HG03469 (cell line): ENCODE data around the gene ARVCF.

Source experiments
- ATAC-seq: cut with Tn5 transposase; IDR thresholded peaks from one replicate; pipeline ENCODE4 v1.9.1; 2021; ENCODE audit warnings: mild to moderate bottlenecking, moderate library complexity, moderate number of reproducible peaks; ENCODE audit not compliant: unreplicated experiment

ARVCF gene

DNA sequence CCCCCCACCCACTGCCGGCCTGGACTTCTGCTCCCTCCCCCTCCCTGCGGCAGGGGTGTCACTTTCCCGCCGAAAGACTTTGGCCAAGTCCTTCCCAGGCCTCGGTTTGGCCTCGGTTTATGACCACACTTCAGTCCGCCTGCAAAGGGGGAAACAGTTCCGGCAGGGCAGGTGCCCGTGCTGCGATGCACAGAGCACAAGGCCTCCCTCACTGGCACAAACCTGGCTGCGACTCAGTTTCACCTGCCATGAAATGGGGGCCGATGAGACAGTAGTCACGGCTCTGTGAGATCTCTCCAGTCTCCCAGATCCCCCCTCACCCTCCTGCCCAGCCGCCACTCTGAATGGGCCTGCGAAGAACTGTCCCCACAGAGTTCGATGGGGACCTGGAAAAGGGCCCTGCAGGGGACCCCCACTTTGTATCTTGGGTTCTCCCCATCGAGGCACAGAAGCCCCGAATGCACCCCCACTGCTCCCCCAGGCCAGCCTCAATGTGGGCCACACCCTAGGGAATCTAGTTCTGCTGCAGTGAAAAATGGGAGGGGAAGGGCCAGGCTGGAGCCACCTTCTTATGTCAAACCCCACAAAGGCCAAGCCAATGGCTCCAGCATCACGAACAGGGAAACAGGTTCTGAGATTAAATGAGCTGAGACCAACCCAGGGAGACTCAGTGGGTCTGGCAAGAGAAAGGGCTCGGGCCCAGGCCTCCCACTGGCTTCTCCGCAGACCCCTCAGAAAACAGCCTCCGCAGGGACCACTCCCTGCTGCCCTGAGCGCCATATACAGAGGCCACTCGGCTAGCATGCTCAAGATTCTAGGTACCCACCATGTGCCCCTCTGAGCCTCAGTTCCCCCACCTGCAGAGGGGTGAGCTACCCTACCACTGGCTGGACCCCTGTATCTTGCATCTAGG, 29.0 kb downstream of the ARVCF start:
- no peak for ATAC-seq

DNA sequence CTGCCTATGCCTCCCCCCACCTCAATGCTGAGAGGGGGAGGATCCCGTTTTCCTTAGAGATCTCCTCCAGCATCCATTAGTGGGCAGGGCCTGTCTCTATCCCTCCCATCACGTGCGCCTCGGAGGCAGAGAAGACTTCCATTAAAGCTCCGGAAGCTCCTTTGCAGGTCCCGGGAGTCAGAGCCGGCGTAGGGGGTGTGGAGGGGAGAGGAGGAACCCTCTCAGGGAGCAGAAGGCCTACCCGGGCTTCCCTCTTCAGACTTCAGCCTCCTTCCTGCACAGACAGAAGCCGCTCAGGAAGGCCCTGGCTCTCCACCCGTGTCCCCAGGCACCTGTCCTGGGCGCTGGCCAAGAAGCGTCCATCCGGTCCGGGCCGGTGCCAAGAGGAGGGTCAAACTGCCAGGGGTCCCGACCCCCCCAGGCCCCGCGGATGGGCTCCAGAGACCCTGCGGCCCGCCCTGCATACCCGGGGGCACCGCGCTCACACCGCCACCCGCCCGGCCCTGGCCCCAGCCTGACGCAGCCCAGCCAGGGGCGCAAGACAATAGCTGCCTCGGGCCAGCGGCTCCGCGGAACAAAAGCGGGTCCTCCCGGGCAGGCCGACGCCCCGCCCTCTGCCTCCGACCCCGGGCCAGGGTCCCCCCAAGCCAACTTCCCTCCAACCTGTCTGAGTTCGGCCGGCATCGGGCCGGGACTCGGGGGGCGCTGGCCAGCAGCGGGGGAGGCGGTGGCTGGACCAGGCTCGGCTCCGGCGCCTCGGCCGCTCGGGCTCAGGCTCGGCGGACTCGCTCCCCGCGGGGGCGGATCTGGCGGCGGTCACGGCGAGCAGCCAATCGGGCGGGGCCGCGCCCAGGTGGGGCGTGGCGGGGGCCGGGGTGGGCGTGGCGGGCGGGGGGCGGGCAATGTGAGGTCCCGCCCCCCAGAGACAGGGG, 29.9 kb downstream of the ARVCF start:
- ATAC-seq, result no peak

DNA sequence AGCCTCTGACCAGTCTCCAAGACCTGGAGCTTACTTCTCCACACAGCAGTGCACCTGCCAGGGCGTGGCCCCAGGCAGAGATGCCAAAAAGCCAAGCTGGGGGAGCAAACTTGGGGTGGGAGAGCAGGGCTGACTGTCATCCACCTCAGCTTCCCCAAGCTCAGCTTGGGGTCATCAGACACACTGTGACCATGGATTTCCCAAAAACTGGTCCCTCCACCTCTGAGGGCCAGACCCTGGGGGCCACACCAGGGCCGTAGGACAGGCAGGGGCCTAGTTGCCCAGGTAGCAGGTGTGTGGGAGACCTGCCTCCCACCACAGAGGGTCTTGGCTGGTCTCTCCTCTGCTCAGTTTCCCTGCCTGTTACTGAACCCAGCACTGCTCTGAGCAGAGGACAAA, 30.6 kb downstream of the ARVCF start:
- ATAC-seq, result no peak

DNA sequence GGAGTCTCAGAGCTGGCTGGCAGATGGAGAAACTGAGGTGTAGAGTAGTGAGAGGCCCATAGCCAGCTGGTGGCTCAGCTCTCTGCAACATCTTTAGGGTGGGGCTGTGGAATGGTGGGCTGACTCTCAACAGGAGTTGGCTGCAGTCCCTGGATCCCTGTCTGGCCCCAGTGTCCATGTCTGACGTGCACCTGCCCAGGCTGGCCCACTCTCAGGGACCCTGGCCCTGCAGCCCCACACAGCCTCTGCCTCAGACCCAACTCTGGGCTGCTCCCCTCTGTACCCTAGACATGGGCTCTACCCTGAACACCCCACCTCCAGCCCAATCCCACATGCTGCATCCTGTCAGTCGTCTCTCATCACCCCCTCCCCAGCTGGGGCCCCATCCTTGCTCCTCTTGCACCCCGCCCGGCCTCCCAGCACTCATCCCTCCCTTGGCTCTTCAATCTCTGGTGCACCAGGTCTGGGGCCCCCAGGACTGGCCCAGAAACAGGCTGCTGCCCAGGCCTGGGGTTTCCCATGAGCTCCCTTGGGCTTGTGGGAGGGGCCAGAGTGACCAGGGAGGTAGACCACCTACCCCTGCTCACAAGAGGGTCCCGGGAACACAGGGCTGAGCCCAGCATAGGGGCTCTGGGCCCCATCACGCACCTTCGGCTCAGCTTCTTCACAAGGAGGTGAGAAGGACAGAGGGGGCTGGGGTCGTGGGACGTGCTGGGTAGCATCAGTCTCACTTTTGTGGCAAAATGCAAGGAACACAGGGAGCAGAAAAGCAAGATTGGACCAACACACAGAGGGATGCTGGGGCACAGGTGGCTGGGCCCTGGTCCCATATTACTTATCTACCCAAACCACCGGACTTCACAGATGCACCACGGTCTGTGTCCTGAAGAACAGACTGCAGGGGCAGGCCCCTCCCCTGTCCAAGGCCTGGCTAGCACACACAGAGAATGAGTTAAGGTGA, 31.5 kb downstream of the ARVCF start:
- no peak for ATAC-seq

DNA sequence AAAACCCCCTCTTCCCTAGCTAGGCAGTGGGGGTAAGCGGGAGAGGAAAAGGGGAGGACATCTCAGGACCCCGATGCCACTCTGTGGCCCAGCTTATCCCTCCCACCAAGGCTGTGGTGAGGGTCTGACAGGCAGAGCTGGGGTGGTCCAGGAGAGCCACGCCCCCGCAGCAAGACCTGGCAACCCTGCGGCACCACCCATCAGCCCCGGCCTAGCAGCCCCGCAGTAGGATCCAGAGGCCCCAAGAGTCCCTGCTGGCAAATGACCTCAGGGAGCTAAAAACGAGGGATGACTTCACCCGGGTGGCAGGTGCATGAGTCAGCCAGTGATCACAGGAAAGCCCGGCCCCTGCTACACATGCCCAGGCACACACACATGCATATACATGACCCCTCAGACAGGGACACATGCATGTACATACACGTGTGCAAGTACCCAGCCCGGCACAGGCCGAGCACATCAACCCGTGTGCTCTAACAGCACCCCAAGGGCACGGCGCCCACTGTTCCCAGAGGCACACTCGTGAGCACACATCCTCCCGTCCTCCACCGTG, 32.3 kb downstream of the ARVCF start:
- ATAC-seq, result no peak

DNA sequence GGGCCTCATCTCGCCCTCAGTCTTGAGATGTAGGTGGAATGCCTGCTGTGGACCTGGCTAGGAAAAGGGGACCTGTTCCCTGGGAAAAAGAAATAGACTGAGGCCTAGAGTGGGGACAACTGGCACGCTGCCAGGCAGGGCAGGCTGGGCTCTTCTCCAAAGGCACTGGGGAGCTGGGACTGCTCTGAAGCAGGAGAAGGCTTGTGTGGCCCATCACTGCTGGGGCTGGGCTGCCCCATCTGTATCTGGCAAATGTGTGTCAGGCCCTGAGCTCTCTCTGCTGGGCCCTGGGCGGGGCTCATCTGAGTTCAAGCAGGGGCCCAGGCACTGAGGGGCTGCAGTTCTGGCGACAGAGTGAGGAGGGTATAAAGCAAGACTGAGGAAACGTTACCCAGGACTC, 32.9 kb downstream of the ARVCF start:
- ATAC-seq, result no peak

DNA sequence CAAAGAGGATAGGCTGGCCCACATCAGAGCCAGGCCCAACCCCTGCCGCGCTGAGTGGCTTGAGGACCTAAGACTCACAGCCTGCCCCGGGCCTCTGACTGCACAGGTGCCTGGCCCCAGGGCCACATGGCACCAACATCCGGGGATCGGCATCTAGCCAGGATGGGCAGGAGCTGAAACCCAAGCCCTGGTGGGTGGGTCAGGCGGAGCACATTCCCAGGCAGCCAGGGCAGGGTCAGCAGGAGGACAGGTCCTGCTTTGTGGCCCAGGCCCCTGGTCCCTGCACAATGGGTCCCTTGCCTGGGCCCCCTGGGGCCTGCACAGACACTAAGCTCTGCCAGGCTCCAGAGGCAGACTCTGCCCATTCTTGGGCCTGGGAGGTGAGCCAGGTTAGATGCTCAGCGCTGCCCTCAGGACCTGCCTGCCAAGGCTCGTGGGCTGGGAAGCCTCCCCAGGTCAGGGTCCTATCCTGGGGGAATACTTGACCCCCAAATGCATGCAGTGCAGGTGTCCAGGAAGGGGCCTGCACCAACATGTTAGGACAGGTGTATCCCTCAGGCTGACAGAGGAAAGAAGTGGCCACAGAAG, 33.5 kb downstream of the ARVCF start:
- no peak for ATAC-seq

DNA sequence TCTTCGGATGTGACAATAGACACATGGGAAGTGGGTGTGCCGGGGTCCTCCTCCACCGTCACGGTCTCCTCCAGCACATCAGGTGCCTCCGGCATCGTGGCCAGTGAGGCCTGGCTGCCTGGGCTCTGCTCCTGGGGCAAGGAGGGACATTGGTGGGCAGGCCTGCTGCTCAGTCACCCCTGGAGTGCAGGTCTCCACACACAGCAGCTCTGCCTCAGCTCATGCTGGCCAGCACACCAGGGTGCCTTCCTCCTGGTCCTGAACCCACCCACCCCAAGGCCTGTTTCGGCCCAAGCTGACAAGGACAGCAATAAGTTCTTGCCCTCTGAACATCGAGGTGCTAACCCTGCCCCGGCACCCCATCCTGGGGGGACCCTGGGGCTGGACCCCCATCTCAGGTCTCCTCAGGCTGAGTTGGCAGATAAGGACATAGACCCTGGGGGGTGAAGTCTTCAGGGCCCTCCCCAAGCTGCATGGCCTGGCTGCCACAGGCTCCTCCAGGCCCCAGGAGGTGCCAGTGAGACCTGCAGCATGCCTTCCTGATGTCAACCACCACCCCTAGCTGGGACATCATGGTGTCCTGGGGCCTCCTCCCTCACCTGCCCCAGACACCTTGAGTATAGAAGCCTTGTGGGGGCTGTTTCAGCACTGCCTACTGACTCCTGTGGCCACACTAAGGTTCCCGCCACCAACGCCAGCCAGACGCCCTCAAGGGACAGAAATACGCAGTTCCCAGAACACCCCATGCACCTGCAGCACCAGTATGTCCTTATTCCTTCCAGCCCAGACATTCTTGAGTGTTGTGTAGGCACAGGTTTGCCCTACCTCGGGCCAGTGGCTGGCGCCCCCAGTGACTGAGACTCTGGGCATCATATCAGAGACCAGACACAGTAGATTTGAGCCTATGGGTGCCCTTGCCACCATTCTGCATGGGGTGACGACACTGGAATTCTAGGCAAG, 34.4 kb downstream of the ARVCF start:
- no peak for ATAC-seq

DNA sequence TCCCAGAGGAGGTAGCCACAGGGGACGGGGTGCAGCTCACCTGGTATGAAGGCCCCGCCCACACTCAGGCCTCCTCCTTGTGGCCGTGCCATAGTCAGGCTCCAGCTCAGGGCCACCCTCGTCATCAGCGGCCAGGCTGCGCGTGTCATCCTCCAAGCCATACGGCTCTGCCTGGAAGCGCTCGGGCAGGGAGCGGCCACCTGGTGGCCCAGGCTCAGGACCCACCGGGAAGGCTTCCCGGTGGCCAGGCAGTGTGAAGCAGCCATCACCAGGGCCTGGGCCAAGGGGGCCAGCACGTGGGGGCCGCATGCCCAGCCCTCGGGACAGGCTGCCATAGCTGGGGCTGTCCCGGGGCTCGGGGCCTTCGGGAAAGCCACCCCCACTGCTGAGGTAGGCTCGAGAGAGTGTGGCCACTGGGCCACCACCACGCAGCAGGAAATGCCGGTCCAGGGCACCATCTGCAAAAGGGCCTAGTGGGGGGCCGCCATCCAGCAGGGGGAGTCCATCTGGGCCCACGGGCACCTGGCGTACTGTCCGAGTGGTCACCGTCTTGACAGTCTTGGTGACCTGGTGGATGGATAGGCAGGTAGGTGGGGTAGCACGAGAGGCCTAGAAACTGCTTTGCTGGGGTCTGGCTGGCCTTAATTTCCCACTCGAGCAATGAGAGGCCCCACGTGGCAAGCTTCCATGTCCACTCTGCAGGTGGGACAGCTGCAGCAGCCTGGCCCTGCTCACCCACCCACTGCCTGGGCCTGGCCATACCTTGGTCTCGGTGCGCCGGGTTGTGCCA, 35.3 kb downstream of the ARVCF start:
- no peak for ATAC-seq

DNA sequence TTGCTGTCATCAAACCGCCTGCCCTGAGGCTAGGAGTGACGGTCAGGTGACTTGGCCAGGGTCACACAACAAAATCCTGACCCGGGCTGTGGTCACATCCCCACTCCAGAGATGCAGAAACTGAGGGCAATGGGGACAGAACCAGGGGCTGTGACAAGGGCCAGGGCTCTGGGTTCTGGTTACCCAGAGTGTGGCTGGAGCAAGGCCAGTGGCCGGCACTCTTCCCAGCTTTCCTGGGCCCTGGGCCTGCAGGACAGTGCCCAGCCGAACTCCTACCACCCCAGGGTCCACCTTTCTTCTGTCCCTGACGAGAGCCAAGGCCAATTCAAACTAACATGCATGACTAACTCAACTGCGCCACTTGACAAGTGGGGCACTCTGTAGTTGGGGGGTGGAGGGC, 35.9 kb downstream of the ARVCF start:
- ATAC-seq, result no peak

DNA sequence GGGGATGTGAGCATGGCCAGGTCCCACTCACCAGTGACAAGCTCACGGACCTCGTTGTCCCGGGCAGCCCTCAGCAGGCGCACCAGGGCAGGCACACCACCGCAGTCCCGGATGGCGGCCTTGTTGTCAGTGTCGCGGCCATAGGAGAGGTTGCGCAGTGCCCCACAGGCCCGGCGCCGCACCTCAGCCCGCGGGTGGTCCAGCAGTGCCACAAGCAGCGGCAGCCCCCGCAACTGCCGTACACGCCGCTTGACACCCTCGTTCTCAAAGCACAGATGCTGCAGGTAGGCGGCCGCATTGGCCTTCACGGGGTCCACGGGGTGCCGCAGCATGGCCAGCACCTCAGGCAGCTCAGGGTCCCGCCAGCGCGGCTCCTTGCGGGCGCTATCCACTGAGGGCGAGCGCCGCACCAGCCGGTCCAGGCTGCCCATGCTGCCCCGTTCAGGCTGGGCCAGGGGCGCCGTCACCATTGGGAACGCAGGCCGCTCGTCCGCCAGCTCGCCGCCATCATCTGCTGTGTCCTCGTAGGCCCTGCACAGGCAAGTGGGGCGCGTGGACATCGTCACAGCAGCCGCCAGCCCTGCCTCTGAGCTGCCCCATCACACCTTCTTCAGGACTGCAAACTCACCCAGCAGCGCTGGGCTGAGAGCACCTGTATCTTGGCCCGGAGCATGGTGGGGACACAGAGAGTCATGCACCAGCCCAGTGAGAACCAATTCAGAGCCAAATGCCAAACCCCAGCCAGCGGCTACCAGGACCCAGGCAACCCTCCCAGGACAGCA, 36.7 kb downstream of the ARVCF start:
- no peak for ATAC-seq

DNA sequence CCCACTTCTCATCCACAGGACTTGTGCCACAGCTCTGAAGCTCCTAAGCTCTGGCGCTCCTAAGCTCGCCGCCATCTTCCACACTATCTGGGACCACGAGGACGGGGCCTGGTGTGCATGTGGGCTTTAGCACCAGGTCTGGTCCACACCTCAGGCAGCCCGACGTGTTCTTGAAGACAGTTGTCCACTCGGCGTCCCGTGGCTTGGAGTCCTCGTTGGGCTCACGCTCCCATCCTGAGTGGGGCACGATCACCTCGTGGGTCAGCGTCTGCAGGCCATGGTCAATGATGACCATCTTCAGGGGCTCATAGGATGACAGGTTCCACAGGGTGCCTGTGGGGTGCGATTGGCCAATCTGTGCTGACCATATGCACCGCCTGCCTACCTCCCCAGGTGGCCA, 37.9 kb downstream of the ARVCF start:
- no peak for ATAC-seq

DNA sequence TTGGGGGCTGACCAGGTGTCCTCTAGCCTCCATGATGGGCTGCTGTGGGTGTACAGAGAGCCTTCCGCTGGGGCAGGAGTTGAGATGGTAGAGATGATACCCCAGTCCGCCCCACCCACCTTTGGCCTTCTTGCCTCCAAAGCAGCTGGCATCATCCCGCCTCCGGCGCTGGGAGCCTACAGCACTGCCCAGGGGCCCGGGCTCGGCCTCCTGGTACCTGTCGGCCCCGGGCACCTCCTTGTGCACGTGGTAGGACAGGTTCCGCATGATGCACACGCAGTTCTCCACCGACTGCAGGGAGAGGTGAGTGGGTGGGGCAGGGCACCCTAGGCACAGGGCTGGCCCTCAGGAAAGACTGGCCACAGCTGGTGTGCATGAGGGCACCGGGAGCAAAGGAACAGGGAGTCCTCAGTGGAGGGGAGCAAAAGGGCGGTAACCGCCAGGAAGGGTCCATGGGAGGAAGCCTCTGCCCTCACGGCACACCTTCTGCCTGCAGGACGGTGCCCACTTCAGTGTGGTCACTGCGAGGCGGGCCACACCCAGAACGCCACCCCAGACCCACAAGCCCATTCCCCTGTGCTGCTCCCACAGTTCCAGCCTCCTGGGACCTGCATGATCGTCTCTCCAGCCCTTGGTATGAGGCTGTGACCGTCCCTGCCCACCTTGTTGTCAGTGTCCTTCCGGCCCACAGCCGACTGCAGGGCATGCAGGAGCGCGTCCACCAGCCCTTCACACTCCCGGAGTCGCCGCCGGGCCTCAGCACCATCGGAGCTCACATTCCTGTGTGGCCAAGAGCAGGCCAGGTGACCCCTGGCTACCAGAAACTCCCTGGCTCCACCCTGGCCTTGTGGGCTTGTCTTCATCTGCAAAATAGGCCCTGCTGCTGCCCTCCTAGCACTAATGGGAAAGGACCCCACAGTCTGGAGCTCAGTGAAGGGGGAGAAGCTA, 39.1 kb downstream of the ARVCF start:
- ATAC-seq, result no peak

DNA sequence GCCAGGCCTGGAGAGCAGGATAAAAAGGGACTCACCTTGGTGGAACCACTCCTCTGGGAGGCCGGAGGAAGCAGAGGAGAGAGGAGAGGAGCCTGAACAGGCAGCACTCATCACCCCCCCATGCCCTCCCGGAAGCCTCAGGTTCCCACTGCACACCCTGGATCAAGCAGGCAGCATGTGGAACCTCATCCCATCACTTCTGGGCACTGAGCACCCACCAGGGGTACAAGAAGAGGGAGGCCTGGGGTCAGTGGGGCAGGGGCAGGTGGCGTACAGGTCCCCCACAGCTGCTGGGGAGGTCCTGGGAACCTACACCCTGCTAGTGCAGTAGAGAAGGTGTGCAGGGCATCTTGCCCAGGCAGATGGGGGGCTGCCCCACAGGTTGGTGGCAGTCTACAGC, 40.0 kb downstream of the ARVCF start:
- ATAC-seq, result no peak

DNA sequence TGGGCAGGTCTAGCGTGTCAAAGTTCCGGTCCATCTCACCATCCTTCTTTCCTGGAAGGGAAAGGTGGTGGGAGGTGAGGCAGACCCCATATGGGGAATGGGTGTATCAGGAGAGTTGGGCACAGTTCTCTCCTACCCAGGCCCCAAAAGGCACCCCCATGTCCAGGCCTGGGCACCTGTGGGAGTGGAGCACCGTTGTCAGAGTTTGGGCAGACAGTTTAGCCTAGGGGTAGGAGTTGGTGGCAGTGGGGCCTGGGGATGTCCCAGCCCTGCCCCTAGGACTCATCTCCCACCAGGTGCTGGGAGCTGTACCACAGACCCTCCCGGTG, 41.0 kb downstream of the ARVCF start:
- no peak for ATAC-seq

DNA sequence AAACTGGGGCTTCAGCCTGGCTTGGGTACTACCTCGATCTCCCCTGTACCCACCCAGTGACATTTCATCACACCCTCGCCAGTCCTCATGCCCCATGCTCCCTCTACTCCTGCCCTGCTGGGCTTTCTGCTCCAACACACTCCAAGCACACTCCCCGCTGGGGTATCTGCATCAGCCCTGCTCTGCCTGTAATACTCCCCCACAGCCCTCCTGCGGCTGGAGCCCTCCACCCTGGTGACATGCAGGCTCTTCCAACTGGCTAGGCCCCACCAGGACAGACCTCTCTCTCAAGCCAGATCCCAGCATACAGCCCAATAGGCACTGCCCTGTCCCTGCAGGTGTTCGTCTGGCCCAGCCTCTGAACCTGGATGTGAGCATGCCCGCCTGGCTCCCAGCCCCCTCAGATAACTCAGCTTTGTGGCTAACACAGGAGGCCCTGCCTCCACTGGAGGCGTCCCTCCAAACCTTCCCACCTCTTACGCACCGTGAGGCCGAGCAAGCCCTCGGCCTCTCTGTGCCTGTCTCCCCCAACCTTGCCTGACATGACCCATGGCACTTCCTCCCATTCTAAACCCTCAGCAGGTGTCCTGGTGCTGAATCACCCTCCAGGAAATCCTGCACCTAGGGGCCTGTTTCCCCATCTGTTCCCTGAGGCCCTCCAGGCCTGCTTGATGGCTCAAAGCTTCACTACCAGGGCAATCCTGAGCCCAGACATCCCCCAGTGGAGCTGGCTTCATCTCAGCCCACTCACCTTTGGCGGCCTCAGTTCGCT, 41.5 kb downstream of the ARVCF start:
- ATAC-seq, result no peak
